Erythroblast (primary cell): ENCODE results near the gene TULP3.

Experiments used
- GATA1 ChIP-seq: IDR thresholded peaks from 2 replicates; pipeline ENCODE4 v1.6.1; 2011; ENCODE audit warnings: low read depth, mild to moderate bottlenecking, control low read depth, low read length, moderate library complexity
- POLR2A ChIP-seq: IDR thresholded peaks from 2 replicates; pipeline ENCODE4 v1.6.1; 2011; ENCODE audit warnings: mild to moderate bottlenecking, low read length

DNA sequence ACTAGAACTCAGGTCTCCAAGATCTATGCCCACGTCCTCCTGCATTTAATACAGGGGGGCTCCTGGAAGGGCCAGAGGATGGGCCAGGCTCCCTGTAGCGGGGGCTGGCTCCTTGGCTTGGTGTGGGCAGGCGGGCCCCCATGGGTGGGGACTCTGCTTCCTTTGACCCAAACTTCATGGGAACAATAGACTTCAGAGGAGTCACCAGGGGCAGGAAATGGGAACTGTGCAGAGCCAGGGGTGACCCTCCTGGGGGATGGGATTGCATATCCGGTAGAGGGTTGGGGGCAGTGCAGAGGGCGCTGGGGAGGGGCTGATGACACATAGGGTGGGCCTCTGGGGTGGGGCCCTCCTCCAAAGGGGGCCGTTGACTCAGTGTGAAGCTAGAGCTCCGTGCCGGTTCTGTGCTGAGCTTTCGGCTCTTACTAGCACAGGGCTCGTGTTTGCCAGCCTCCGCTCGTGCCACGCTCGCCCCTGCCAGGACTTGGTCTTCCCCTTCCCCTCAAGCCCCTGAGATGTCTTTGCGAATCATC lies 73.1 kb downstream of the TULP3 start:
- TF ChIP-seq POLR2A (no peak), GATA1 (no peak)
